ENCODE results near the gene AGTR2.
"Not testable (repeated sequence)": the region's sequence is repeated elsewhere in the genome, so short reads cannot be mapped to it uniquely, and the experiment has no call there.

The AGTR2 gene, protein sequence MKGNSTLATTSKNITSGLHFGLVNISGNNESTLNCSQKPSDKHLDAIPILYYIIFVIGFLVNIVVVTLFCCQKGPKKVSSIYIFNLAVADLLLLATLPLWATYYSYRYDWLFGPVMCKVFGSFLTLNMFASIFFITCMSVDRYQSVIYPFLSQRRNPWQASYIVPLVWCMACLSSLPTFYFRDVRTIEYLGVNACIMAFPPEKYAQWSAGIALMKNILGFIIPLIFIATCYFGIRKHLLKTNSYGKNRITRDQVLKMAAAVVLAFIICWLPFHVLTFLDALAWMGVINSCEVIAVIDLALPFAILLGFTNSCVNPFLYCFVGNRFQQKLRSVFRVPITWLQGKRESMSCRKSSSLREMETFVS

DNA sequence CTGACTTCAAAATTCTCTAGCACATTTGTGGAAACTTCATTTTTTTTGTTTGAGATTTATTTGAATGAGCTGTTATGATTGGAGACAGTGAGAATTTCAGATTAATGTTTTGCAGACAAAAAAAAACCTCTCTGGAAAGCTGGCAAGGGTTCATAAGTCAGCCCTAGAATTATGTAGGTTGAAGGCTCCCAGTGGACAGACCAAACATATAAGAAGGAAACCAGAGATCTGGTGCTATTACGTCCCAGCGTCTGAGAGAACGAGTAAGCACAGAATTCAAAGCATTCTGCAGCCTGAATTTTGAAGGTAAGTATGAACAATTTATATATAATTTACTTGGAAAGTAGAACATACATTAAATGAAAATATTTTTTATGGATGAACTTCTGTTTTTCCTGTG is at the start of gene AGTR2:
AGTR2 (plus strand) TSS at position 234 of the 400 bp plus-strand sequence. CDS start 1,537 bp downstream, outside the sequence.
- Mint-ChIP-seq H3K27me3 (no peaks in the 10 kb centered on the region), H3K4me1 (no peaks in the 10 kb centered on the region), H3K27ac (no peak within 1 kb of the TSS), H3K36me3 (no peaks in the 10 kb centered on the region), H3K4me3 (no peak within 1 kb of the TSS), H3K9me3 (peaks cover 2% of the 10 kb centered on the region)
- no peak for ATAC-seq

DNA sequence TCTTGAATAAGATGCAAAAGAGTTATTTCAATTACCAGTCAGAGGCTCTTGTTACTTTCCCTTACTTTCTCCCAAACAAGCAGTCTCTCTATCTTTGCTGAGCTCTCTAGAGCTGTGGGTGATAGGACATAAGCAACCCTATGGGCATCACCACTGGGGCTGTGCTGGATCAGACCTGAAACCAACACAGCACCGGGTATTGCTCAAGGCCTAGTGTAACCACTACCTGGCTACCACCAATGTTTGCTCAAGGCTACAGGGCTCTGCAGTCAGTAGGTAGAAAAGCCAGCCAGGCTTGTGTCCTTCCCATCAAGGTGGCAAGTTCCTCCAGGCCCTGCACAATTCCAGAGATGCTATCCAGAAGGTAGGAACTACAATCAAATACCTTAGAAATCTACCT is 35.3 kb upstream of the AGTR2 start:
- no peaks in the 10 kb centered on the region for H3K4me1 Mint-ChIP-seq
- no peak overlapping the region for H3K4me3 Mint-ChIP-seq
- H3K27ac Mint-ChIP-seq, result no peak overlapping the region
- peaks cover 2% of the 10 kb centered on the region for H3K9me3 Mint-ChIP-seq
- H3K36me3 Mint-ChIP-seq, result no peaks in the 10 kb centered on the region
- ATAC-seq, result no peak
- no peaks in the 10 kb centered on the region for H3K27me3 Mint-ChIP-seq

DNA sequence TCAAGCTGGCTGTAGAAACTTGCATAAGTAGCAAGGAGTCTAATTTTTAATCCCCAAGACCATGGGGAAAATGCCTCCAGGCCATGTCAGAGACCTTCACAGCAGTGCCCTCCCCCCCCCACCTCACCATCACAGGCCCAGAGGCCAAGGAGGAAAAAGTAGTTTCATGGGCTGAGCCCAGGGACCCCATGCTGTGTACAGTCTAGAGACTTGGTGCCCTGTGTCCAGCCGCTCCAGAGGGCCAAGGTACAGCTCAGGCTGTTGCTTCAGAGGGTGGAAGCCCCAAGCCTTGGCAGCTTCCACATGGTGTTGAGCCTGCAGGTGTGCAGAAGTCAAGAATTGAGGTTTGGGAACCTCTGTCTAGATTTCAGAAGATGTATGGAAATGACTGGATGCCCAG is 29.3 kb upstream of the AGTR2 start:
- not testable (repeated sequence) for H3K9me3 Mint-ChIP-seq, ATAC-seq, H3K27ac Mint-ChIP-seq, H3K36me3 Mint-ChIP-seq, H3K27me3 Mint-ChIP-seq, H3K4me3 Mint-ChIP-seq, H3K4me1 Mint-ChIP-seq

DNA sequence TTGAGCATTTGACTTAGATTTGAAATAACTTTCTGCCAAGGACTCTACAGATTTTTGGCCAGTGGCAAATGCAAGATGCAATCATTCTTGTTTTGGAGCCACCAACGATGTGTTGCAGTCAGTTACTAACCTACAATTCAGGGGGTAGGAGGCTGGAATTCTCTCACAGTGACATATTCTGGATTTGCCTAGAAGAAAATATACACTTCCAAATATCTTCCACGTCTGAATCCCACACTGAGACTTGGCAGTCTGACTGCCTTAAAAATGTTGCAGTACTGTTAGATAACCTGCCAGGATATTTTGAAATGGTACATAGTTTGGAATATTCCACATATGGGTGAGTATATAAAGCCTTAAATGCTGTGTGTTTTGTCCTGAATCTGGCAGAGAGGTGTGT is 27.6 kb upstream of the AGTR2 start:
- Mint-ChIP-seq H3K36me3 (no peaks in the 10 kb centered on the region), H3K4me1 (no peaks in the 10 kb centered on the region), H3K27me3 (no peaks in the 10 kb centered on the region), H3K4me3 (no peak overlapping the region), H3K9me3 (no peaks in the 10 kb centered on the region), H3K27ac (no peak overlapping the region)
- no peak for ATAC-seq

DNA sequence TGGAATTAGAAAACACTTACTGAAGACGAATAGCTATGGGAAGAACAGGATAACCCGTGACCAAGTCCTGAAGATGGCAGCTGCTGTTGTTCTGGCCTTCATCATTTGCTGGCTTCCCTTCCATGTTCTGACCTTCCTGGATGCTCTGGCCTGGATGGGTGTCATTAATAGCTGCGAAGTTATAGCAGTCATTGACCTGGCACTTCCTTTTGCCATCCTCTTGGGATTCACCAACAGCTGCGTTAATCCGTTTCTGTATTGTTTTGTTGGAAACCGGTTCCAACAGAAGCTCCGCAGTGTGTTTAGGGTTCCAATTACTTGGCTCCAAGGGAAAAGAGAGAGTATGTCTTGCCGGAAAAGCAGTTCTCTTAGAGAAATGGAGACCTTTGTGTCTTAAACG is 2.4 kb downstream of the AGTR2 start:
- H3K27ac Mint-ChIP-seq, result no peak overlapping the region
- no peaks in the 10 kb centered on the region for H3K4me1 Mint-ChIP-seq
- peaks cover 2% of the 10 kb centered on the region for H3K9me3 Mint-ChIP-seq
- no peaks in the 10 kb centered on the region for H3K36me3 Mint-ChIP-seq
- no peak overlapping the region for H3K4me3 Mint-ChIP-seq
- no peak for ATAC-seq
- H3K27me3 Mint-ChIP-seq, result no peaks in the 10 kb centered on the region

DNA sequence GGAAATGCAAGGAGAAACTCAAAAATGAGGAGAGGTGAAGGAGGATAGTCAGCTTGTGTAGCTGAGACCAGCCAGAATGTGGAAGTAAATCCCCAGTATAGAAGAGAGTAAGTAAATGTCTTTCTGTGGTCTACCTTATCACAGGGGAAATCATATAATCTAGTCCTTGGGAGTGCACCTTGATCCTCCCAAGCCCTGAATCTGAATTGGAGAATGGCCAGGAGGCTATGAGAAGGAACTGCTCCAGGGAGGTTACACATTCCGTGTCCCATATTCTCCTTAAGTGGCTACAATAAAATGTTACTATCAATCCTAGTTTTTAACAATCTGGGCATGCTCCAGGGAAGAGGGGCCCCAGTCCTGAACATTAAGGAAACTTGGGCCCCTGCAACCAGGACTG is 10.8 kb downstream of the AGTR2 start:
- H3K36me3 Mint-ChIP-seq, result no peaks in the 10 kb centered on the region
- no peak overlapping the region for H3K4me3 Mint-ChIP-seq
- no peak for ATAC-seq
- no peak overlapping the region for H3K27ac Mint-ChIP-seq
- no peaks in the 10 kb centered on the region for H3K27me3 Mint-ChIP-seq
- peaks cover 3% of the 10 kb centered on the region for H3K9me3 Mint-ChIP-seq
- H3K4me1 Mint-ChIP-seq, result no peaks in the 10 kb centered on the region

DNA sequence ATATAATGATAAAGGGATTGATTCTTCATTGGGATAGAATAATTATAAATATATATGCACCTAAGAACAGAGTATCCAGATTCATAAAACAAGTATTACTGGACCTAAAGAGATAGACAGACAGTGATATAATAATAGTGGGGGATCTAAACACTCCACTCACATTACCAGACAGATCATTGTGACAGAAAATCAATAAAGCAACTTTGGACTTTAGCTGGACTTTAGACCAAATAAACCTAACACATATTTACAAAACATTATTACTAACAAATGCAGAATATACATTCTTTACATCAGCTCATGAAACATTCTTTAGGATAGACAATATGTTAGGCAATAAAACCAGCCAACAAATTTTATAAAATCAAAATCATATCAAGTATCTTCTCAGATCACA is 14.6 kb downstream of the AGTR2 start:
- no peaks in the 10 kb centered on the region for H3K4me1 Mint-ChIP-seq
- H3K9me3 Mint-ChIP-seq, result peaks cover 3% of the 10 kb centered on the region
- H3K4me3 Mint-ChIP-seq, result no peak overlapping the region
- H3K27me3 Mint-ChIP-seq, result no peaks in the 10 kb centered on the region
- H3K27ac Mint-ChIP-seq, result no peak overlapping the region
- no peak for ATAC-seq
- H3K36me3 Mint-ChIP-seq, result no peaks in the 10 kb centered on the region

DNA sequence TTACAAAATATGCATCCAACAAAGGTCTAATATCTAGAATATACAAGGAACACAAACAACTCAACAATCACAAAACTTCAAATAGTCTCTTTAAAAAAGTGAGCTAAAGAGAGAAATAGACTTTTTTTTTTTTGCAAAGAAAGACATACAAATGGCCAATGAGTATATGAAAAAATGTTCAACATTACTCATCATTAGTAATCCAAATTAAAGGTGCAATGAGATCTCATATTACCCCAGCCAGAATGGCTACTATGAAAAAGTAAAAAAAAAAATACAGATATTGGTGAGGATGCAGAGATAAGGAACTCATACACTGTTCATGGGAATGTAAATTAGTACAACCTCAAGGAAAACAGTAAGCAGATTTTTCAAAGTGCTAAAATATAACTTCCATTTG is 24.1 kb downstream of the AGTR2 start:
- H3K27ac Mint-ChIP-seq, result no peak overlapping the region
- no peaks in the 10 kb centered on the region for H3K9me3 Mint-ChIP-seq
- no peaks in the 10 kb centered on the region for H3K27me3 Mint-ChIP-seq
- no peaks in the 10 kb centered on the region for H3K4me1 Mint-ChIP-seq
- no peak overlapping the region for H3K4me3 Mint-ChIP-seq
- H3K36me3 Mint-ChIP-seq, result no peaks in the 10 kb centered on the region
- no peak for ATAC-seq

DNA sequence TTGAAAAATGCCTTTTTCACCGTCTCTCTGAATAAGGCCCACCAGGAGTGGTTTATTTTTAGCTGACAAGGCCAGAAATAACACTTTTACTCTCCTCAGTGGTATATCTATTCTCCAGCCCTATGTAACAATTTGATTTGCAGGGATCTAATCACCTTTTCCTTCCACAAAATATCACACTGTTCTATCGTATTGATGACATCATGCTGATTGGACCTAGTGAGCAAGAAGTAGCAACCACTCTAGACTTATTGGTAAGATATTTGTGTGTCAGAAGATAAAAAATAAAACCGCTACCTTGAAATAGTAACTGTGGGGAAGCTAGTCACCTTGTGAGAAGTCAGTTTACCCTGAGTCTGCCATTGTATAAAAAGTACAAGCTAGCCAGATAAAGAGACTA is 27.7 kb downstream of the AGTR2 start:
- ATAC-seq, result no peak
- Mint-ChIP-seq H3K27ac (no peak overlapping the region), H3K9me3 (no peaks in the 10 kb centered on the region), H3K27me3 (no peaks in the 10 kb centered on the region), H3K4me1 (no peaks in the 10 kb centered on the region), H3K36me3 (no peaks in the 10 kb centered on the region), H3K4me3 (no peak overlapping the region)

DNA sequence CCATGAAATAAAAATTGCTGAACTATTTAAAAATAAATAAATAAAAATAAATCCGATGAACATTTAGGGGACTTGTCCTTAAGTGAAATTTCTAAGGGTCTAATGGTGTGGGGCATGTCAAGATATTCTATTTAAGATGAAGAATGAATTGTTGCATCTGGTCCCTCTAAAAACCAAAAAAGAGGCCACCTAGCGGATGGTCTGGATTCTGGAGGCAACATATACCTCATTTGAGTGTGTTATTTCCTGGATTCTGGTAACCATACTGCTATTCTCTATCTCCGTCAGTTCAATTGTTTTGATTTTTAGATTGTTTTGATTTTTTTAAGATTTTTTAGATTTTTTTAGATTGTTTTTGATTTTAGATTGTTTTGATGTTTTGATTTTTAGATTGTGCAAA is 28.3 kb downstream of the AGTR2 start:
- H3K27me3 Mint-ChIP-seq, result no peaks in the 10 kb centered on the region
- ATAC-seq, result no peak
- H3K9me3 Mint-ChIP-seq, result no peaks in the 10 kb centered on the region
- H3K4me1 Mint-ChIP-seq, result no peaks in the 10 kb centered on the region
- no peak overlapping the region for H3K4me3 Mint-ChIP-seq
- H3K27ac Mint-ChIP-seq, result no peak overlapping the region
- no peaks in the 10 kb centered on the region for H3K36me3 Mint-ChIP-seq

DNA sequence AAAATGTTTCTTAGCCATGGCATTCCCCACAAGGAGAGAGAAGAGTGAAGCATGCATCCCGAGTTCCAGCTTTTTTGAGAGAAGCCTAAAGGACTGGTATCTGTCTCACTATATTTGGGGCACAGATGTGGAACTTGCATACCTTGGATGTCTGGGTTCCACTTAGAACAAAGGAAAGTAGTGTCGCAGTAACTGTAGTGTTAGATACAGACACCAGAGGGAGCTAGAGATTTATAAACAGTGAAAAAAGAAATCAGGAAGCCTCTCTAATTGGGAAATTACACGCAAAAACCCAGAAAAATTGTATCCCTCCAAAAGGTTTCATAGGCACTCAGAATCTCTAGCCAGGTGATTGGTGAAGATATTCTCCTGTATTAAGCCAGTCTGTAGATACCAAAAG is 34.4 kb downstream of the AGTR2 start:
- no peaks in the 10 kb centered on the region for H3K36me3 Mint-ChIP-seq
- no peak for ATAC-seq
- no peaks in the 10 kb centered on the region for H3K9me3 Mint-ChIP-seq
- H3K27me3 Mint-ChIP-seq, result no peaks in the 10 kb centered on the region
- no peaks in the 10 kb centered on the region for H3K4me1 Mint-ChIP-seq
- no peak overlapping the region for H3K27ac Mint-ChIP-seq
- H3K4me3 Mint-ChIP-seq, result no peak overlapping the region

DNA sequence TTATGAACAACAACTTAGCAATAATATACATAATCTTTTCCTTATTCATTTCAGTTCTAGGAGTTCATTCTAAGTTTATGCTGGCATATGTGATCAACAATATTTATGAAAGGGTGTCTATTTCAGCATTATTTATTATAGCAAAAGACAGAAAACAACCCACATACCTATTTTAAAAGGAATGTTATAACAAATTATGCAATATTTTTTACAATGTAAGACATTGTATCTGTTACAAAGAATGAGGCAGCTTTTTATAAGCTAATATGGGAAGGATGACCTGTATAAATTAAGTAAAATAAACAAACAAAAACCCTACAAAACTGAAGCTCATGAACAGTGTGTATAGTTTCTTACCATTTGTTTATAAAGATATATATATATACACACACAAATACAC is 42.7 kb downstream of the AGTR2 start:
- Mint-ChIP-seq H3K36me3 (no peaks in the 10 kb centered on the region), H3K27ac (no peak overlapping the region), H3K4me1 (no peaks in the 10 kb centered on the region), H3K9me3 (peaks cover 5% of the 10 kb centered on the region), H3K4me3 (no peak overlapping the region), H3K27me3 (no peaks in the 10 kb centered on the region)
- ATAC-seq, result no peak

DNA sequence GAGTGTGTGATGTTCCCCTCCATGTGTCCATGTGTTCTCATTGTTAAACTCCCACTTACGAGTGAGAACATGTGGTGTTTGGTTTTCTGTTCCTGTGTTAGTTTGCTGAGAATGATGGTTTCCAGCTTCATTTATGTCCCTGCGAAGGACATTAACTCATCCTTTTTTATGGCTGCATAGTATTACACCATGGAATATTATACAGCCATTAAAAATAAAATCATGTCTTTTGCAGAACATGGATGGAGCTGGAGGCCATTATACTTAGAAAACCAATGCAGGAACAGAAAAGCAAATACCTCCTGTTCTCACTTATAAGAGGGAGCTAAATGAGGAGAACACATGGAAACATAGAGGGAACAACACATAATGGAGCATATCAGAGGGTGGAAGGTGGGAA is 46.5 kb downstream of the AGTR2 start:
- not testable (repeated sequence) for H3K27ac Mint-ChIP-seq, H3K36me3 Mint-ChIP-seq, H3K4me1 Mint-ChIP-seq, H3K9me3 Mint-ChIP-seq, ATAC-seq, H3K27me3 Mint-ChIP-seq, H3K4me3 Mint-ChIP-seq
